AG10803 (cell line): ENCODE measurements around the gene APLP2.

Source experiments
- DNase-seq: peaks from one replicate; pipeline ENCODE4 v3.0.0; 2010; ENCODE audit warnings: low read depth
- H3K4me3 ChIP-seq: 2 replicates; pipeline ENCODE4 v1.5.1; 2011; ENCODE audit warnings: mild to moderate bottlenecking, low read length, control low read depth
- CTCF ChIP-seq: conservative IDR thresholded peaks from 2 replicates; pipeline ENCODE4 v1.5.1; 2011; ENCODE audit warnings: mild to moderate bottlenecking, low read length, control low read depth, inconsistent platforms

The APLP2 gene

GRCh38 chr11:130054966-130055365 lies 14.7 kb upstream of the APLP2 start:
- no peak overlapping the region for H3K4me3 ChIP-seq
- no peak for DNase-seq
- no peak for TF ChIP-seq CTCF

- DNase-seq: peak; percentile 75
- H3K4me3 ChIP-seq: no peak overlapping the region
- TF ChIP-seq CTCF: no peak
Observed at GRCh38 chr11:130055617-130056016, 14.1 kb upstream of the APLP2 start.

- H3K4me3 ChIP-seq: no peak overlapping the region
- no peak for DNase-seq
- TF ChIP-seq CTCF: no peak
Observed at GRCh38 chr11:130061017-130061416, 8.7 kb upstream of the APLP2 start.

- H3K4me3 ChIP-seq: no peak overlapping the region
- TF ChIP-seq CTCF: no peak
- no peak for DNase-seq
Observed at GRCh38 chr11:130062026-130062425, 7.7 kb upstream of the APLP2 start.

- TF ChIP-seq CTCF: no peak
- no peak overlapping the region for H3K4me3 ChIP-seq
- DNase-seq: no peak
Observed at GRCh38 chr11:130063451-130063850, 6.2 kb upstream of the APLP2 start.

- no peak overlapping the region for H3K4me3 ChIP-seq
- DNase-seq: no peak
- no peak for TF ChIP-seq CTCF
Observed at GRCh38 chr11:130064596-130064995, 5.1 kb upstream of the APLP2 start.

GRCh38 chr11:130066338-130066737 lies 3.4 kb upstream of the APLP2 start:
- no peak overlapping the region for H3K4me3 ChIP-seq
- no peak for TF ChIP-seq CTCF
- no peak for DNase-seq
